Stimulated activated CD4-positive, alpha-beta T cell treated with anti-CD3 and anti-CD28 coated beads, TNF-alpha, amount 100 ng/mL, for 4 hours (primary cell): Measurements from ENCODE around the gene FALEC.
"Not testable (repeated sequence)": the region's sequence is repeated elsewhere in the genome, so short reads cannot be mapped to it uniquely, and the experiment has no call there.

Source experiments
- DNase-seq, 3 experiments: peaks; one replicate each; pipeline ENCODE4 v3.0.0-alpha.2; 2020; ENCODE audit warnings: low read depth in 3 of 3

Gene FALEC

GRCh38 chr1:150558761-150559655 is 43.5 kb downstream of the FALEC start:
- no peak for DNase-seq

GRCh38 chr1:150559656-150560010 is 44.1 kb downstream of the FALEC start:
- no peak for DNase-seq

GRCh38 chr1:150560011-150560438 is 44.5 kb downstream of the FALEC start:
- DNase-seq, result peak in 2 of 3 experiments; percentile 52 to 58

- DNase-seq, result peak; percentile 67 to 72 (median 69)
These were observed 45.2 kb downstream of the FALEC start for GRCh38 chr1:150560576-150561253.

- no peak for DNase-seq
These were observed 45.9 kb downstream of the FALEC start for GRCh38 chr1:150561254-150561973.

GRCh38 chr1:150561974-150562445 is 46.5 kb downstream of the FALEC start:
- peak; percentile 74 to 85 (median 84) for DNase-seq

- DNase-seq, result peak in 2 of 3 experiments; percentile 50 to 59
These were observed 47.1 kb downstream of the FALEC start for GRCh38 chr1:150562446-150563339.

- DNase-seq, result no peak
These were observed 47.9 kb downstream of the FALEC start for GRCh38 chr1:150563340-150564038.

GRCh38 chr1:150564051-150564991 is 48.8 kb downstream of the FALEC start:
- no peak for DNase-seq

GRCh38 chr1:150565240-150565991 is 49.9 kb downstream of the FALEC start:
- DNase-seq, result not testable (repeated sequence)

- no peak for DNase-seq
These were observed 51.2 kb downstream of the FALEC start for GRCh38 chr1:150566589-150567340.

GRCh38 chr1:150567341-150567716 is 51.8 kb downstream of the FALEC start:
- DNase-seq, result no peak

- DNase-seq, result no peak
These were observed 52.4 kb downstream of the FALEC start for GRCh38 chr1:150567717-150568593.

GRCh38 chr1:150568594-150568966 is 53.0 kb downstream of the FALEC start:
- DNase-seq, result no peak

GRCh38 chr1:150572918-150573647 is 57.5 kb downstream of the FALEC start:
- no peak for DNase-seq

GRCh38 chr1:150573648-150574071 is 58.1 kb downstream of the FALEC start:
- not testable (repeated sequence) for DNase-seq
